Motor neuron (in vitro differentiated cells): ENCODE data around the gene FANCD2. TPM values are rescaled to one million over a fixed set of nuclear protein-coding genes. Genes with fewer than 3 reads are reported as not detected.
"Not testable (repeated sequence)": the region's sequence is repeated elsewhere in the genome, so short reads cannot be mapped to it uniquely, and the experiment has no call there.

Source experiments
- ATAC-seq, 8 experiments: fragments of 200-7000 bp; cut with Tn5 transposase; replicated peaks in 6 of 8; 2 replicates each; pipeline ENCODE4 v1.8.0; 2021; ENCODE audit warnings: mild to moderate bottlenecking in 8 of 8, moderate library complexity in 8 of 8
- H3K27ac ChIP-seq, 2 donors: fragments of 250-450 bp; sonication (Bioruptor Pico); 2 replicates each; pipeline ENCODE4 v1.9.0; 2021; ENCODE audit warnings: antibody characterized with exemption in 2 of 2, mild to moderate bottlenecking in 2 of 2, moderate library complexity in 1 of 2
- H3K4me1 ChIP-seq, 2 donors: fragments of 250-450 bp; sonication (Bioruptor Pico); replicated peaks in 1 of 2; 2 replicates each; pipeline ENCODE4 v1.6.1; 2021; ENCODE audit warnings: antibody characterized with exemption in 2 of 2, mild to moderate bottlenecking in 2 of 2, moderate library complexity in 1 of 2
- H3K4me3 ChIP-seq, 5 donors: fragments of 250-450 bp; sonication (Bioruptor Pico); 2 replicates each; pipeline ENCODE4 v1.9.0; 2021; ENCODE audit warnings: antibody characterized with exemption in 5 of 5, mild to moderate bottlenecking in 5 of 5, moderate library complexity in 4 of 5
- WGBS, 10 experiments: fragments of 450-650 bp; shearing (Covaris generic); methylation state at CpG; one replicate each; pipeline ENCODE4 v1.0.0; 2022; 5-methylcytosine and 5-hydroxymethylcytosine counted together
- in situ Hi-C, 9 experiments: fragments of 400-800 bp; cut with MboI; loops; one replicate each; pipeline ENCODE4 v1.15.0; 2021; ENCODE audit warnings: low sequenced_read_pairs in 9 of 9, low pct_unique_long_range_greater_than_20kb in 2 of 9; ENCODE audit not compliant: unreplicated experiment in 9 of 9
- total RNA-seq, 8 experiments: library from RNA; unstranded; fragments of 300-600 nt; gene quantifications; 2 replicates each; pipeline versions ENCODE4 v1.2.3 to v1.2.4, GENCODE V29; 2022

FANCD2 gene
- total RNA-seq, 8 experiments from 2014 or later: 1.1 to 28.1 (median 4.0) TPM

- H3K27ac ChIP-seq: no peak overlapping the region
- no peak for ATAC-seq
- H3K4me1 ChIP-seq: peaks cover 8 to 10% of the 10 kb centered on the region in 2 donors
- WGBS, 10 experiments: 69 to 100% (median 97%) methylated on average over 1 to 5 of the region's 9 CpGs; no CpG with 5 or more reads in 2 of the 10 experiments
- H3K4me3 ChIP-seq: no peak overlapping the region
- in situ Hi-C loops: no loop called here
Measured at GRCh38 chr3:10021856-10022775, 4.1 kb upstream of the FANCD2 start.

GRCh38 chr3:10023587-10024310, 2.5 kb upstream of the FANCD2 start:
- 40 to 88% (median 60%) methylated on average over 1 to 5 of the region's 8 CpGs; no CpG with 5 or more reads in 5 of the 10 experiments for WGBS, 10 experiments
- H3K4me3 ChIP-seq: no peak overlapping the region
- peaks cover 10 to 11% of the 10 kb centered on the region in 2 donors for H3K4me1 ChIP-seq
- no peak overlapping the region for H3K27ac ChIP-seq
- ATAC-seq: peak in 2 of 8 experiments; percentile 10 to 27
- in situ Hi-C loops: no loop called here

DNA sequence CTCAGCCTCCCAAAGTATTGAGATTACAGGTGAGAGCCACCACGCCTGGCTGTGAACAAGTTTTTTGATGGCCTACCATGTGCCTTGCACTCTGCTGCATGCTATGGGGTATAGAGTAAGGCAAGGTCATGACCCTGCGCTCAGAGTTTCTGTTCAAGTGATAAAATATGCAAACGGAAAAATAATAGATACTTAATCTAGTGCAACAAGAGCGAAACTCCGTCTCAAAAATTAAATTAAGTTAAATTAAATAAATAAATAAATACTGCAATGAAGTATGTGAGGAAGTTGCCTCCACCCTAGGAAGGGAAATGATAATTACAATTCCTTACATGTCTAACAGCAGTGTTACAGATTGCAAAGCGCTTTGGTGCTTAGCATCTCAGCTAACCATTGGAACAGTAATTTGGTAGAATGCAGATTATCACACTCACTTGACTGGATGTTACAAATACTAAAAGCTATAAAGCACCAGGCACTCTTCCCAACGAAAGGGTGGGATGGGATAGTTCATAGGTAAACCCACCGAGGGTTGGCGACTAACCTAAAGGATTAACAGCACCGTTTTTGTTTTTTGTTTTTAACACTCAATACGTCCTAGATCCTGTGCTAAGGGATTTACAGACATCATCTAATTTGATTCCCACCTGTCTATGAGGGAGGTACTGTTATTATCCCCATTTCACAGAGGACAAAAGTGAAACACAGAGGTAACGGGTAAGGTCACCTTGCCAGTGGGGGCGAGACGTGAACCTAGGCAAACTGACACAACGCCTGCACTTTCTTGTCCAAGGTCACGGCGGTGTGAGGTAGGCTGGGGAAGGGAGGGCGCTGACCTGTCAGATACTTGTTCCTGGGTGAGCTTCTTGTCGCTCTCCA, 793 bp upstream of the FANCD2 start:
- in situ Hi-C loops: no loop called here
- H3K27ac ChIP-seq: peak overlapping the region; percentile 66 to 74
- peak overlapping the region; percentile 84 to 100 (median 90) for H3K4me3 ChIP-seq
- ATAC-seq: no peak
- 32 to 90% (median 52%) methylated on average over 5 to 15 of the region's 19 CpGs for WGBS, 10 experiments
- peaks cover 10 to 11% of the 10 kb centered on the region in 2 donors for H3K4me1 ChIP-seq

DNA sequence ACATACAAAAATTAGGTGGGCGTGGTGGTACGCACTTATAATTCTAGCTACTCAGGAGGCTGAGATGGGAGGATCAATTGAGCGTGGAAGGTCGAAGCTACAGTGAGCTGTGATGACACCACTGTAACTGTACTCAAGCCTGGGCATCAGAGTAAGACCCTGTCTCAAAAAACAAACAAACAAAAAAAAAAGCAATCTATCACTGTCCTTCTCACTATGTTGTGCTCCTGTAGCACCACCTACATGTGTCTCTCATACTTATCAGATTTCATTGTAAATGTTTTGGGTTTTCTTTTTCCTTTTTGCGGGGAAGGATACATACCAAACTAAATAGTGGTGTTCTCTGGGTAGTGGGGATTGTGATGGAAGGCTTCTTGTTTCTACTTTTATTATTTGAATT, 14.8 kb downstream of the FANCD2 start:
- ATAC-seq: no peak
- Histone ChIP-seq H3K4me3 (no peak overlapping the region), H3K27ac (no peak overlapping the region), H3K4me1 (no peaks in the 10 kb centered on the region)
- in situ Hi-C loops: no loop called here
- 82 to 100% (median 94%) methylated on average over 1 to 5 of the region's 5 CpGs; no CpG with 5 or more reads in 2 of the 10 experiments for WGBS, 10 experiments

DNA sequence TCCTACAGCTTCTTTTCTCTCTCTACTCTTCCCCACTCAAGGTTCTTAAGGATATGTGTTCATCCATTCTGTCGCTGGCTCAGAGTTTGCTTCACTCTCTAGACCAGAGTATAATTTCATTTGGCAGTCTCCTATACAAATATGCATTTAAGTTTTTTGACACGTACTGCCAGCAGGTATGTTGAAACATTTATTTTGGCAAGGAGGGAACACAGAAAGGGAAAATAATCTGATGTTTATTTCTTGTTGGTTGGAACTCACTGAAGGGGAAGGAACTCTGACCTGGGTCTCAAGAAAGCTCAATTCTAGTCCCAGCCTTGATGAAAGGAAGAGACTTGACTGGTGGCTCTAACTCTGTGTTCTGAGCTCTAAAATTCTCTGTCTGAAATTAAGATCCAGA, 21.6 kb downstream of the FANCD2 start:
- H3K27ac ChIP-seq: no peak overlapping the region

GRCh38 chr3:10053054-10053453, 26.8 kb downstream of the FANCD2 start:
- H3K4me3 ChIP-seq, H3K4me1 ChIP-seq, ATAC-seq, in situ Hi-C loops, H3K27ac ChIP-seq: not testable (repeated sequence)
- no CpG with 5 or more reads among the region's 6 CpGs for WGBS, 10 experiments

More for the DNA sequence above, 21.6 kb downstream of the FANCD2 start:
- no peaks in the 10 kb centered on the region for H3K4me1 ChIP-seq
- H3K4me3 ChIP-seq: no peak overlapping the region
- 68 to 100% (median 83%) methylated on average over 1 to 2 of the region's 2 CpGs for WGBS, 10 experiments
- in situ Hi-C loops: no loop called here
- ATAC-seq: no peak

DNA sequence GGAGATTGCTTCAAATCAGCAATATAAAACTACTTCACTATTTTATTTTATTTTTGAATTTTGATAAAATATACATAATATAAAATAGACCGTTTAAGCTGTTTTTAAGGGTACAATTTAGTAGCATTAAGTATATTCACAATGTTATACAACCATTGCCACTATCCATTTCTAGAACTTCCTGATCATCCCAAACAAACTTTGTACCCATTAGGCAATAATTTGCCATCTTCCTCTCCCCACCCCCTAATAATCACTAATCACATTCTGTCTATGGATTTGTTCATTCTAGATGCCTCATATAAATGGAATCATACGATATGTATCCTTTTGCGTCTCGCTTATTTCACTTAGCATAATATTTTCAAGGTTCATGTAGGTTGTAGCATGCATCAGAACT, 28.9 kb downstream of the FANCD2 start:
- no peaks in the 10 kb centered on the region for H3K4me1 ChIP-seq
- WGBS, 10 experiments: 90 to 100% (median 97%) methylated on average over 1 to 4 of the region's 4 CpGs
- ATAC-seq: no peak
- no peak overlapping the region for H3K27ac ChIP-seq
- in situ Hi-C loops: no loop called here
- no peak overlapping the region for H3K4me3 ChIP-seq

DNA sequence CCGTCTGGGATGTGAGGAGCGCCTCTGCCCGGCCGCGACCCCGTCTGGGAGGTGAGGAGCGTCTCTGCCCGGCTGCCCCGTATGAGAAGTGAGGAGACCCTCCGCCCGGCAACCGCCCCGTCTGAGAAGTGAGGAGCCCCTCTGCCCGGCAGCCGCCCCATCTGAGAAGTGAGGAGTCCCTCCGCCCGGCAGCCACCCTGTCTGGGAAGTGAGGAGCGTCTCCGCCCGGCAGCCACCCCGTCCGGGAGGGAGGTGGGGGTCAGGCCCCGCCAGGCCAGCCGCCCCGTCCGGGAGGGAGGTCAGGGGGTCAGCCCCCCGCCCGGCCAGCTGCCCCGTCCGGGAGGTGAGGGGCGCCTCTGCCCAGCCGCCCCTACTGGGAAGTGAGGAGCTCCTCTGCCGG, 43.8 kb downstream of the FANCD2 start:
- H3K4me3 ChIP-seq, ATAC-seq, H3K27ac ChIP-seq, in situ Hi-C loops, H3K4me1 ChIP-seq: not testable (repeated sequence)
- no CpG with 5 or more reads among the region's 33 CpGs for WGBS, 10 experiments

GRCh38 chr3:10074666-10075065, 48.4 kb downstream of the FANCD2 start:
- in situ Hi-C loops: no loop called here
- ATAC-seq: no peak

DNA sequence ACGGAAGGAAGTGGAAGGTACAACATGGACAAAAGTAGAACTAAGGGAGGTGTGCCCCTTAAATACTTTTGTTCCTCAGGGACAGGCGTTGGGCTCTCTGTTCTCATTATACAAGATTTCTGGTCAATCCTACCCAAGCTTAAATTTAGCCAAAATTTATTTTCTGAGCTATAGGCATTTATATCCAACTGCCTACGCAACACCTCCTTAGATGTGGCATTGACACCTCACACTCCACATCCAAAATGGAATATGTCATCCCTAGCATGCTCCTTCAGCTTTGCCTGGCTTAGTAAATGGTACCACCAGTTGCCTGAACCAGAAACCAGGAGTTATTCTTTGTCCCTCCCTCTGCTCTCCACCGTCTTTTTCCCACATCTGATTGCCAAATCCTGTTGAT, 55.6 kb downstream of the FANCD2 start:
- in situ Hi-C loops: no loop called here
- Histone ChIP-seq H3K4me3 (no peak overlapping the region), H3K27ac (no peak overlapping the region), H3K4me1 (no peaks in the 10 kb centered on the region)
- ATAC-seq: no peak
- 81 to 100% (median 94%) methylated on average over 1 to 4 of the region's 4 CpGs; no CpG with 5 or more reads in 2 of the 10 experiments for WGBS, 10 experiments

More at GRCh38 chr3:10074666-10075065, 48.4 kb downstream of the FANCD2 start:
- Histone ChIP-seq H3K4me1 (no peaks in the 10 kb centered on the region), H3K27ac (no peak overlapping the region), H3K4me3 (no peak overlapping the region)

DNA sequence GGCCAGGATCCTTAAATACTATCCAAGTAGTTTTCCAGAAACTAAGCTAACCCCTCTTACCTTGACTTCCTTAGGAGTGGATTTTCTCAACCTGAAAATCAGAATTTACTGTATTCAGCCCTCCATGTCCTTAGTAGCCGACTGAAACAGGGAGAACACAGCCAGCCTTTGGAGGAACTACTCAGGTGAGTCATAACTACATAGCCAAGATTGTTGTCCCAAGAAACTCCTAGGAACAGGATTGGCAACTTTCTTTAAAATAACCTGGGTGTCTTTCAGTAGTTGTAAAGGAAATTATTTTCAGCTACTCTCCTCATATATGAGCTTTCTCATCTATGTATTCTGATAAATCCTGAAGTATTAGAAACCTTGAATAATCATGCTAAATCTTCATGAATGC, 59.5 kb downstream of the FANCD2 start:
- Histone ChIP-seq H3K27ac (no peak overlapping the region), H3K4me1 (no peaks in the 10 kb centered on the region), H3K4me3 (no peak overlapping the region)
- in situ Hi-C loops: no loop called here
- 100% methylated on average over 1 of the region's 1 CpG; no CpG with 5 or more reads in 7 of the 10 experiments for WGBS, 10 experiments
- ATAC-seq: no peak

- in situ Hi-C loops: no loop called here
Measured at GRCh38 chr3:10088256-10088655, 62.0 kb downstream of the FANCD2 start.

More at GRCh38 chr3:10088256-10088655, 62.0 kb downstream of the FANCD2 start:
- Histone ChIP-seq H3K4me3 (no peak overlapping the region), H3K27ac (no peak overlapping the region), H3K4me1 (no peaks in the 10 kb centered on the region)
- peak in 1 of 8 experiments; percentile 62 for ATAC-seq
- 79 to 100% (median 92%) methylated on average over 1 to 4 of the region's 4 CpGs; no CpG with 5 or more reads in 3 of the 10 experiments for WGBS, 10 experiments
